8988T (cell line): Measurements from ENCODE around the gene PI3.

ENCODE experiments used
- DNase-seq: peaks from one replicate; pipeline ENCODE4 v3.0.0; 2011

The PI3 gene

DNA sequence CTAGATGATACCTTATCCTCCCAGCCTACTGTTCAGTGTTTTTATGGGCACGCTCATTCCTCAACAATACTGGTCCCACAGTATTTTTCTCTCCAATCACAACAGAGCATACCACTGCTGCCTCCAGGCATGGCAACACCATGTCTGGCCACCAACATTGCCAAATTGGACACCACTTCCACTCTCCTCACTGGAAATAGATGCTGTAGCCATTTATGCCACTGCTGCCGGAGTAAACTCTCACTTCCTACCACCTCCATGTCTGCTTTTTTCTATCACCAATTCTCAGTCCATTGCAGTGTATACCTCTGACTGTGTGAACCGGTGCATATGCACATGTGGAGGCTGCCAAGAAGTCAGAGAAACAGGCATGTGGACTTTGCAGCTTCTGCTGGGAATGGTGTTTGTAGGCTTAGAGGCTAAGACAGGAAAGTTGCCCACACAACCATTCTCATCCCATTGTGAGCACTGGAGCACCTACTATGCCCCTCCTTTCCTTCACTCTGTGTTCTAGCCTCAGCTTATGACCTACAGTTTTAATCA is 14.4 kb downstream of the PI3 start:
- DNase-seq, result no peak

DNA sequence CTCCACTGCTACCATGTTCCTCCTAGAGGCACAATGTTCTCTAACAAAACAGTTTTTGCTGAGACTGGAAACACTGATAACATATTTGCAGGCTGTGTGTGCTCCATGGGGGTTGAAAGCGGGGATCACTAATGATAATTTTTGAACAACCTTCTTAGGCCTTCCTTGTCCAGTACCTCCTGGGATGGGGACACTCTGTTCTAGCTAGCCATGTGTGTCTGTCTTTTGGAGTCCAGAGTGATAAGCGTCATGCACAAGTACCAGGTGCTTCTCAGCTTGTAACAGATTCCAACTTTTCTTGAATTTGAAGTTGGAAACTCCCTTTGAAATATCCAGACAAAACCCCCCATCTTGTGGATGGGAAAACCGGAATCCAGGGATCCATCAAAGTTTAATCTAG is 15.2 kb downstream of the PI3 start:
- DNase-seq, result no peak

DNA sequence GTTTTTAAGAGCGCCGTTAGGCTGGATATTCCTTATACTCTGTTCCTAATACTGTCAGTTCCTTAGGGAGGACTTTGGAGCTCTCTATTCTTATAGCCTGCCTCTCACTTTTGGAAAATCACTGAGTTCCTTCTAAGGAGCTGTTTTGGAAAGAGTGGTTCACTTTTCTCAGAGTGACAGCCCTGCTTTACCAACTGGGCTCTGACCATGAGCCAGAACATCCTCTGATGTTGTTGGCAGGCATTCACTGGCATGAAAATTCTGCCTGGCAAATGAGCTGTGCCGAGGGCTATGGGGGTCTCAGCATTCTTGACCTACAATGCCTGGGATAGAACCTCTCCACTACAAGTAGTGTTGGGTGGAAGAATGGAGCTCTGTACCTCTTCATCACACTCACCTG is 17.2 kb downstream of the PI3 start:
- DNase-seq, result no peak

DNA sequence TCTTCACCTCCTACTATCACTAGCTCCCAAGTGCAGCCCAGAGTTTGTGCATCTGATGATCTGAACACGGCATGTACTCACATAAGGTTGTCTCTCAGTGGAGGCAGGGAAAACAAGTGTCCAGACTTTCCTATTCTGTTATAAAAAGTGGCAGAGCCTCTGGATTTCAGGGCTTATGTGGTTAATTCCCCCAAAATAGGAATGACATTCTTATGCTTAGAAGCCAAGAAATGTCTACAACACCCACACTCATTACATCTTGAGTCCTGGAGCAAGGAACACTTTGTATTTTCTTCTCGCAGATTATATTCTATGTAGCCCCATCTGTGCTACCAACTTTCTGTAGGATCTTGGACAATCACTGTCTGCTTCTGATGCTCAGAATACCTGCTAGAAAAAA is 18.6 kb downstream of the PI3 start:
- DNase-seq, result no peak

DNA sequence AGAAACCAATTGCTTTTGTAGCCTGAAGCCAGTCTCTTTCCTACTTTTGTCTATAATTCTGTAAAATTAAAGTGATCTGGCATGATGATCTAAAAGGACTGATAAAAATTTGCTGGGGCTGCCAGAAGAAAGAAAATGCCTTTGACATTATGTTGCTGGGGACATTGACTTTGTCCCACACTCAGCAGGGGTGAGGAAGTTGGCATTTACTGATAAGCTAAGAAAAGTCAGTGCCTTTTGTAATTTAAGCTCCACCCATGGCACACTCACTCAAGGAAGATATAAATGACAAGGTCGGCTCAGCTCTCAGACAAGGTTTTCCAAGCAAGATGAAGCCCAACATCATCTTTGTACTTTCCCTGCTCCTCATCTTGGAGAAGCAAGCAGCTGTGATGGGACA is 32.0 kb downstream of the PI3 start, which contains the start of gene SEMG1:
TSS of gene SEMG1 (plus strand) at position 309 of the 400 bp plus-strand sequence. CDS start at position 330, 21 bp downstream.
- no peak for DNase-seq

DNA sequence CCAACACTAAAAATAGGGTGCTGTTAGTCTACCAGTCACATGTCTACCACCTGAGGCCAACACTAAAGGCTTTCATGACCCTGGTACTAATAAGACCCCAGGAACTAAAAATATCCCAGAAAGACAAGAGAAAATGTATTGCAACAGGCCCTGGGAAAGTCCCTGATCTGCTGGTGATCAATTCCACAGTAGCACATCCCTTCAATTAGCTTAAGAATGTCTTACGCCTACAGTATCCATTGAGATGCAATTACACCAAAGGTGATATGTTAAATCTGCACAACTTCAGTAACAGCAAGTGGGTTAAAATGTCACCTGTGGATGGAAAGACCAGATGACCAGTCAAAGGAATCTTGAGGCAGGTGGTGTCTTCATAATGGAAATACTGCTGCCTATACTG is 35.2 kb downstream of the PI3 start:
- DNase-seq, result no peak

DNA sequence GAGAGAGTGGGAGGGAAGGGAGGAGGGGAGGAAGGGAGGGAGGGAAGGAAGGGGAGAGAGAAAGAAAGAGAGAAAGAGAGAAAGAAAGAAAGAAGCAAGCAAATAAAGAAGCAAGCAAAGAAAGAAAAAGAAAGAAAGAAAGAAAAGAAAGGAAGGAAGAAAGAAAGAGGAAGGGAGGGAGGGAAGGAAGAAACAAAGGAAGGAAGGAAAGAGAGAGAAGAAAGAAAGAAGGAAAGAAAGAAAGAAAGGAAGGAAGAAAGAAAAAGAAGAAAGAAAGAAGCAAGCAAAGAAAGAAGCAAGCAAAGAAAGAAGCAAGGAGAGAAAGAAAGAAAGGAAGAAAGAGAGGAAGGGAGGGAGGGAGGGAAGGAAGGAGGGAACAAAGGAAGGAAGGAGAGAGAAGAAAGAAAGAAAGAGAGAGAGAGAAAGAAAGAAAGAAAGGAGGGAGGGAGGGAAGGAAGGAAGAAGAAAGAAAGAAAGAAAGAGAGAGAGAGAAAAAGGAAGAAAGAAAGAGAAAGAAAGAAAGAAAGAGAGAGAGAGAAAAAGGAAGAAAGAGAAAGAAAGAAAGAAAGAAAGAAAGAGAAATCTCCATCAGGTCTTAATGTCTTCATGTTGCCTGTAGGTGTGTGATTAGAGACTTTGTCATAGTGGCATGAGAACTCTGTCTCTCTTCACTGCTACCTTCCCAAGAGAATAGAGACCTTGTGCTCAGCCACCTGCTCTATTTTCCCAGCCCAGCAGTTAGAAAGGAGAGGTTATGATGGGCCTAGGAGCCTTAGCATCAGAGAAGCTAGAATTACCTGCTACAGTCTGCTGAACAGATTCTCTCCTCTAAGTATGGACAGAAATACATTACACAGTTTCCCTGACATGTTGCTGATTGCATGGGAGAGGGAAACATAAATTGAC is 37.1 kb downstream of the PI3 start:
- no peak for DNase-seq

DNA sequence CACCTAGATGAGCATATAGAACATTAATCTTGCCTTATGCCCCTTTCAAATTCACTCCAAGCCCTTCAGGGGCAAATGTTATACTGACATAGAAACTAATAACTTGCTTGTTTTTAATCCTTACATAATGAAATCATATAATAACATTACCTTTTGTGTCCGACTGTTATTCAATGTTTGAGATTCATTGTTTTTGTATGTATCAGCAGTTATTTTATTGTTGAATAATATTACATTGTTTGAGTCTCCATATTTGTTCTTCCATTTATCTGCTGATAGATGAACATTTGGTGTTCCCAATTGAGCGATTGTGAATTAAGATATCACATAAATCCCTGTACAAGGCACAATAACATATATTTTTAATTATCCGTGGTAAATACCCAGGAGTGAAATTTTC is 38.1 kb downstream of the PI3 start:
- no peak for DNase-seq

DNA sequence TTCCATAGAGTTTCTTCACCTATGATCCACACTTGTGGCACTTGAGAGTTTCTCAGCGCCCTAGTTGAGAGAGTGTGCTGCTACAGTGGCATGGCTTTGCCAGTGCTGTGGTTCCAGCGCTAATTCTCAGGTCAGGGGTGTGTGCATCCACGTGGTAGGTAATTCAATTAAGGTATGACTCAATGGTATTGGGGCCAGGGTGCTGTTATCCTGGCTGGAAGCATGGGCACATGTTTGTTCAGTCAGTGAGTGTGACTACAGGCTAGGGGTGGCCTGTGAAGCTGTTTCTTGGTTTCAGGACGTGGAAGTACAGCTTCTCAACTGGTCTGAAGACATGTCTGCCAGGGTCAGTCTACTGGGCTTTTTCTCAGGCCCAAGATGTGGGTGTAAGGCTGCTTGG is 43.4 kb downstream of the PI3 start:
- no peak for DNase-seq

DNA sequence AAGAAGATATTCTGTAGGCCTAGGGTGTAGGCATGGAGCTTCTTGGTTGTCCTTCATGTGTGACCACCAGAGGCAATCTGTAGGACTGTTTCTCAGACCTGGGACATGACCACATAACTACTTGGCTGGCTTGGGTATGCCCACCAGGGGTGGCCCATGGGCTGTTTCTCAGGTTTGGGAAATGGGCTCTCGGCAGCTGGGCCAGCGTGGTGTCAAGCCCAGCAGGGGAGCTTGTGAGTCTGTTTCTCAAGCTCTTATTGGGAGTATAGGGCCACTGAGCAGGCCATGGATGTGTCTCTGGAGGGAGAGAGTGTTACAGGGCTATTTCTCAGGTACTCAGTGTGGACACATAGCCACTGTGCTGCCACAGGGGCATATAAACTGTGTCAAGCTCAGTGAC is 43.9 kb downstream of the PI3 start:
- no peak for DNase-seq

DNA sequence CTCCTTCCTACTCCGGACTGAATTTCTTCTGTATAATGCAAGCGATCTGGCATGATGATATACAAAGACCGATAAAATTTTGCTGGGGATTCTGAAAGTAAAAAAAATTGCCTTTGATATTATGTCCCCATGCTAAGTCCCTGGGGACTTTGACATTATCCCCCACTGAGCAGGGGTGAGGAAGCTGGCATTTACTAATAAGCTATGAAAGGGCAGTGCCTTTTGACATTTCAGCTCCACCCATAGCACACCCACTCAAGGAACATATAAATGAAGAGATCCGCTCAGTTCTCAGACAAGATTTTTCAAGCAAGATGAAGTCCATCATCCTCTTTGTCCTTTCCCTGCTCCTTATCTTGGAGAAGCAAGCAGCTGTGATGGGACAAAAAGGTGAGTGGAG is 46.4 kb downstream of the PI3 start, which contains the start of gene SEMG2:
TSS of gene SEMG2 (plus strand) at position 298 of the 400 bp plus-strand sequence. CDS start at position 315, 17 bp downstream.
- no peak for DNase-seq

DNA sequence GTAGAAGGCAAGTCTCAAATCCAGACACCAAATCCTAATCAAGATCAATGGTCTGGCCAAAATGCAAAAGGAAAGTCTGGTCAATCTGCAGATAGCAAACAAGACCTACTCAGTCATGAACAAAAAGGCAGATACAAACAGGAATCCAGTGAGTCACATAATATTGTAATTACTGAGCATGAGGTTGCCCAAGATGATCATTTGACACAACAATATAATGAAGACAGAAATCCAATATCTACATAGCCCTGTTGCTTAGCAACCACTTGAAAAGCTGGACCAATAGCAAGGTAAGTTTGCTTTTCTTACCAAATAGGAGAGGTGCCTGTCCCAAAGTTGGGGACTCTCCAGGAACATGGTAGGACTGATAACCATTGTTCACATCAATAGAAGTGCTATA is 48.4 kb downstream of the PI3 start:
- DNase-seq, result no peak
